Stomach (tissue), 4 donors: Measurements from ENCODE around the gene MESD.
A peak's percentile ranks its signal among the peaks of the same experiment; 100 is the strongest.

ENCODE experiments used
- EP300 ChIP-seq: sonication (generic); formaldehyde crosslinking; IDR thresholded peaks from one replicate; pipeline ENCODE4 v1.6.1; 2017; ENCODE audit warnings: antibody characterized with exemption
- POLR2A ChIP-seq, 4 donors: fragments of 450-650 bp; IDR thresholded peaks; one replicate each; pipeline ENCODE4 v1.6.1; 2016; ENCODE audit warnings: antibody characterized with exemption in 4 of 4, control low read depth in 2 of 4, mild to moderate bottlenecking in 1 of 4, moderate library complexity in 1 of 4
- POLR2AphosphoS5 ChIP-seq, 3 donors: sonication (generic); formaldehyde crosslinking; IDR thresholded peaks; one replicate each; pipeline ENCODE4 v1.6.1; 2016; ENCODE audit warnings: antibody characterized with exemption in 3 of 3
- TF ChIP-seq, protein P1 (sequence below), 7 experiments: fragments of 450-650 bp in 4 of 7; fragments of 200-600 bp in 3 of 7; sonication (generic) in 3 of 7; IDR thresholded peaks; one replicate each; pipeline ENCODE4 v1.5.1; 2016 to 2019; ENCODE audit warnings: antibody characterized with exemption in 7 of 7, control low read depth in 2 of 7, mild to moderate bottlenecking in 1 of 7

DNA sequence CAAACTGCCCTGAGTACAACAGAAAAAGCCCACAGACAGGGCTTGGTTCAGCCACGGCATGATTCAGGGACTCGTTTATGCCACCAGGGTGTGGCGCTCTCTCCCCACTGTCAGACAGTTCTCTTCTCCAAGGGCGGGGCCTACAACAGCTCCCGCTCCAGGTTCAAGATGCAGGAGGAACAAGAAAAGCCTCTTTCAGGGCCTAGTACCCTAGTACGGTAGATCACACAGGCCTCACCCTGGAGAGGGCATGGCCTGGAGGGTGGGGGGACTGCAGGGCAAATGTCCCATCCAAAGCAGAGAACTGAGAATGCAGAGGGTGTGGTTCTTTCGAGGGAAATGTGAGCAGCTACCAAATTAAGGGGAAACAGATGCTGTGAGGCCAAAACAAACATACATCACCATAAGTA is 12.0 kb downstream of the MESD start:
- TF ChIP-seq, protein P1, sequence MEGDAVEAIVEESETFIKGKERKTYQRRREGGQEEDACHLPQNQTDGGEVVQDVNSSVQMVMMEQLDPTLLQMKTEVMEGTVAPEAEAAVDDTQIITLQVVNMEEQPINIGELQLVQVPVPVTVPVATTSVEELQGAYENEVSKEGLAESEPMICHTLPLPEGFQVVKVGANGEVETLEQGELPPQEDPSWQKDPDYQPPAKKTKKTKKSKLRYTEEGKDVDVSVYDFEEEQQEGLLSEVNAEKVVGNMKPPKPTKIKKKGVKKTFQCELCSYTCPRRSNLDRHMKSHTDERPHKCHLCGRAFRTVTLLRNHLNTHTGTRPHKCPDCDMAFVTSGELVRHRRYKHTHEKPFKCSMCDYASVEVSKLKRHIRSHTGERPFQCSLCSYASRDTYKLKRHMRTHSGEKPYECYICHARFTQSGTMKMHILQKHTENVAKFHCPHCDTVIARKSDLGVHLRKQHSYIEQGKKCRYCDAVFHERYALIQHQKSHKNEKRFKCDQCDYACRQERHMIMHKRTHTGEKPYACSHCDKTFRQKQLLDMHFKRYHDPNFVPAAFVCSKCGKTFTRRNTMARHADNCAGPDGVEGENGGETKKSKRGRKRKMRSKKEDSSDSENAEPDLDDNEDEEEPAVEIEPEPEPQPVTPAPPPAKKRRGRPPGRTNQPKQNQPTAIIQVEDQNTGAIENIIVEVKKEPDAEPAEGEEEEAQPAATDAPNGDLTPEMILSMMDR (IDR thresholded peaks at IDR 0.05): peak in 4 of 7 experiments; percentile 23 to 62 (median 42)
- TF ChIP-seq POLR2A (IDR thresholded peaks at IDR 0.05) (no peak), POLR2AphosphoS5 (IDR thresholded peaks at IDR 0.05) (peak in 1 of 3 donors; percentile 23), EP300 (no peak)
